GM12891 (cell line): ENCODE results near the gene COA4. TPM values are rescaled to one million over a fixed set of nuclear protein-coding genes. Genes with fewer than 3 reads are reported as not detected.

Experiments
- DNase-seq: peaks from one replicate; pipeline ENCODE4 v3.0.0; 2011; ENCODE audit warnings: low spot score; ENCODE audit not compliant: insufficient read length
- FAIRE-seq: peaks from 2 replicates; lab custom pipeline; 2011; peaks lifted over from hg19 to GRCh38; lab: Jason Lieb, UNC
- PAX5 ChIP-seq: IDR thresholded peaks from 2 replicates; pipeline ENCODE4 v1.6.1; 2011; ENCODE audit warnings: low read length, moderate library complexity, mild to moderate bottlenecking; ENCODE audit not compliant: insufficient read depth, severe bottlenecking
- POLR2A ChIP-seq: IDR thresholded peaks from 2 replicates; pipeline ENCODE4 v1.6.1; 2011; ENCODE audit warnings: low read depth, low read length, control low read depth
- POLR2AphosphoS5 ChIP-seq: IDR thresholded peaks from 2 replicates; pipeline ENCODE4 v1.6.1; 2011; ENCODE audit warnings: low read depth, low read length, control low read depth
- POU2F2 ChIP-seq: IDR thresholded peaks from 2 replicates; pipeline ENCODE4 v1.6.1; 2011; ENCODE audit warnings: low read depth, mild to moderate bottlenecking, control low read depth, low read length, moderate library complexity
- SPI1 ChIP-seq: IDR thresholded peaks from 2 replicates; pipeline ENCODE4 v1.6.1; 2011; ENCODE audit warnings: low read depth, low read length, control low read depth
- TAF1 ChIP-seq: IDR thresholded peaks from 2 replicates; pipeline ENCODE4 v1.6.1; 2011; ENCODE audit warnings: low read depth, low read length, control low read depth
- polyA plus RNA-seq: library from polyadenylated mRNA; unstranded; fragments of >200 nt; gene quantifications from one replicate; pipeline ENCODE4 v1.2.1, GENCODE V29; 2012; ENCODE audit warnings: low read depth, missing spikeins, inconsistent platforms; ENCODE audit not compliant: missing spikeins

COA4 gene
- polyA plus RNA-seq: 74.8 TPM

GRCh38 chr11:73876424-73877310 lies at the start of gene COA4, which contains the start of gene PAAF1:
Gene COA4, minus strand, starts transcription at chr11:73876846. Its CDS starts 3,468 bp downstream, at chr11:73873378.
Gene PAAF1, plus strand, starts transcription at chr11:73876999. Its CDS starts 23 bp downstream, at chr11:73877022.
- DNase-seq: peak; percentile 86
- TF ChIP-seq TAF1: peak; percentile 92
- TF ChIP-seq POLR2A: peak; percentile 93
- TF ChIP-seq POU2F2: peak; percentile 70
- TF ChIP-seq PAX5: no peak
- peak; percentile 93 for TF ChIP-seq POLR2AphosphoS5
- peak; percentile 17; the same call in 1 of the 2 replicates for TF ChIP-seq SPI1
- peak; percentile 95 for FAIRE-seq

GRCh38 chr11:73921180-73921579 lies 44.5 kb upstream of the COA4 start:
- no peak for DNase-seq
- TF ChIP-seq POLR2A (no peak), PAX5 (no peak), POU2F2 (no peak), SPI1 (no peak)
- no peak for FAIRE-seq

GRCh38 chr11:73916435-73916834 lies 39.8 kb upstream of the COA4 start:
- TF ChIP-seq POLR2AphosphoS5 (no peak), SPI1 (no peak), POLR2A (no peak), TAF1 (no peak), POU2F2 (no peak), PAX5 (no peak)
- DNase-seq: no peak
- FAIRE-seq: no peak

GRCh38 chr11:73914284-73914683 lies 37.6 kb upstream of the COA4 start:
- DNase-seq: no peak
- no peak for FAIRE-seq
- TF ChIP-seq POLR2AphosphoS5 (no peak), SPI1 (no peak), PAX5 (no peak)

GRCh38 chr11:73913472-73913871 lies 36.8 kb upstream of the COA4 start:
- TF ChIP-seq TAF1 (no peak), POU2F2 (no peak), POLR2AphosphoS5 (no peak), POLR2A (no peak), PAX5 (no peak), SPI1 (no peak)
- FAIRE-seq (no peak), DNase-seq (no peak)

GRCh38 chr11:73912026-73912425 lies 35.4 kb upstream of the COA4 start:
- DNase-seq: no peak
- FAIRE-seq: no peak
- TF ChIP-seq POU2F2: no peak
- TF ChIP-seq POLR2AphosphoS5: no peak
- TF ChIP-seq SPI1: no peak

GRCh38 chr11:73907191-73907590 lies 30.5 kb upstream of the COA4 start:
- no peak for TF ChIP-seq POLR2A
- no peak for TF ChIP-seq POU2F2
- no peak for TF ChIP-seq POLR2AphosphoS5
- TF ChIP-seq PAX5: no peak
- TF ChIP-seq TAF1: no peak
- no peak for TF ChIP-seq SPI1
- DNase-seq (no peak), FAIRE-seq (no peak)

- no peak for TF ChIP-seq POU2F2
- no peak for TF ChIP-seq POLR2A
- no peak for TF ChIP-seq PAX5
- no peak for TF ChIP-seq POLR2AphosphoS5
- no peak for TF ChIP-seq TAF1
- no peak for TF ChIP-seq SPI1
- no peak for DNase-seq
- no peak for FAIRE-seq
These were observed 25.7 kb upstream of the COA4 start for GRCh38 chr11:73902303-73902702.

GRCh38 chr11:73894725-73895335 lies 18.2 kb upstream of the COA4 start:
- DNase-seq (no peak), FAIRE-seq (no peak)

GRCh38 chr11:73893041-73893440 lies 16.4 kb upstream of the COA4 start:
- TF ChIP-seq POLR2A (no peak), POLR2AphosphoS5 (no peak), PAX5 (no peak), TAF1 (no peak), SPI1 (no peak), POU2F2 (no peak)
- DNase-seq (no peak), FAIRE-seq (no peak)

More at GRCh38 chr11:73894725-73895335, 18.2 kb upstream of the COA4 start:
- TF ChIP-seq SPI1 (no peak), TAF1 (no peak), PAX5 (no peak), POLR2AphosphoS5 (no peak), POLR2A (no peak), POU2F2 (no peak)
